Measurements from ENCODE around the gene PACSIN1. TPM values are rescaled to one million over a fixed set of nuclear protein-coding genes. Genes with fewer than 3 reads are reported as not detected.

PACSIN1 gene
- total RNA-seq, 2 experiments from 2014 or later = 19.3 to 88.4 TPM

DNA sequence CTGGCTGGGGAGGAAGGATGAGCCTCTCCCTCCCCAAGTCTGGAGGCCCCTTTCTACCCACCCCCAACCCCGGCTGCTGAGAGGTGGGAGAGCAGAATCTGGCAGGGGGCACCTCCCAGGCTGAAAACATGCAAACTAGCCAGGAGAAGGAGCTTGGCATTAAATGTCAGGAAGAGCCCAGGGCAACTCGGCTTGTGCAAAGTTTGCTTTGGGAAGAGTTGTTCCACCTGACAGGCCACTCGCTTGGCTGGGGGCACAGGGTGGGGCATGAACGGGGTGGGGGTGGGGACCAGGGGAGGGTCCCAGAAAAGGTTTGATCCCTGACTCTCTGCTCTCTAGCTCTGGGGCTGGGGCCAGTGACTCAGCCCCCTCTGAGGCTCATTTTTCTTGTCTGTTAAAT lies 87.3 kb downstream of the PACSIN1 start:
- Histone ChIP-seq H2AFZ (ENCODE audit: low read length) (no peak overlapping the region), H3K36me3 (ENCODE audit: insufficient read depth, low read length) (no peaks in the 10 kb centered on the region), H3K4me3 (ENCODE audit: low read depth, low read length, poor library complexity, severe bottlenecking) (no peak overlapping the region), H3K9me2 (ENCODE audit: insufficient read depth, low read length) (no peaks in the 10 kb centered on the region), H3K9me3 (ENCODE audit: low read length) (no peaks in the 10 kb centered on the region), H4K20me1 (ENCODE audit: insufficient read depth, low read length) (no peaks in the 10 kb centered on the region), H3K79me2 (ENCODE audit: insufficient read depth, low read depth, low read length) (no peaks in the 10 kb centered on the region), H3K4me2 (ENCODE audit: low read length) (no peak overlapping the region), H3K4me1 (ENCODE audit: insufficient read depth, low read length, poor library complexity, severe bottlenecking) (peaks cover 9% of the 10 kb centered on the region), H3K27ac (ENCODE audit: low read depth, low read length, poor library complexity, severe bottlenecking) (no peak overlapping the region)
- TF ChIP-seq, protein P1, sequence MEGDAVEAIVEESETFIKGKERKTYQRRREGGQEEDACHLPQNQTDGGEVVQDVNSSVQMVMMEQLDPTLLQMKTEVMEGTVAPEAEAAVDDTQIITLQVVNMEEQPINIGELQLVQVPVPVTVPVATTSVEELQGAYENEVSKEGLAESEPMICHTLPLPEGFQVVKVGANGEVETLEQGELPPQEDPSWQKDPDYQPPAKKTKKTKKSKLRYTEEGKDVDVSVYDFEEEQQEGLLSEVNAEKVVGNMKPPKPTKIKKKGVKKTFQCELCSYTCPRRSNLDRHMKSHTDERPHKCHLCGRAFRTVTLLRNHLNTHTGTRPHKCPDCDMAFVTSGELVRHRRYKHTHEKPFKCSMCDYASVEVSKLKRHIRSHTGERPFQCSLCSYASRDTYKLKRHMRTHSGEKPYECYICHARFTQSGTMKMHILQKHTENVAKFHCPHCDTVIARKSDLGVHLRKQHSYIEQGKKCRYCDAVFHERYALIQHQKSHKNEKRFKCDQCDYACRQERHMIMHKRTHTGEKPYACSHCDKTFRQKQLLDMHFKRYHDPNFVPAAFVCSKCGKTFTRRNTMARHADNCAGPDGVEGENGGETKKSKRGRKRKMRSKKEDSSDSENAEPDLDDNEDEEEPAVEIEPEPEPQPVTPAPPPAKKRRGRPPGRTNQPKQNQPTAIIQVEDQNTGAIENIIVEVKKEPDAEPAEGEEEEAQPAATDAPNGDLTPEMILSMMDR (conservative IDR thresholded peaks at IDR 0.05; ENCODE audit: low read length) = no peak
- TF ChIP-seq EZH2phosphoT487 (IDR thresholded peaks at IDR 0.05; ENCODE audit: borderline replicate concordance, low read depth, low read length) = no peak
- intact Hi-C loops (cut with micrococcal nuclease; ENCODE audit: unreplicated experiment) = no loop called here
- BruUV-seq (replicated peaks) = no TSS peak
- no peak for DNase-seq (ENCODE audit: low spot score)
- ChIA-PET CTCF (ENCODE audit: unreplicated experiment) (no interaction called here), POLR2A (interaction anchor here (0.6 kb wide), 1 partner anchor 165 kb away, joined by 3 read pairs; no protein-coding TSS in a partner anchor)

DNA sequence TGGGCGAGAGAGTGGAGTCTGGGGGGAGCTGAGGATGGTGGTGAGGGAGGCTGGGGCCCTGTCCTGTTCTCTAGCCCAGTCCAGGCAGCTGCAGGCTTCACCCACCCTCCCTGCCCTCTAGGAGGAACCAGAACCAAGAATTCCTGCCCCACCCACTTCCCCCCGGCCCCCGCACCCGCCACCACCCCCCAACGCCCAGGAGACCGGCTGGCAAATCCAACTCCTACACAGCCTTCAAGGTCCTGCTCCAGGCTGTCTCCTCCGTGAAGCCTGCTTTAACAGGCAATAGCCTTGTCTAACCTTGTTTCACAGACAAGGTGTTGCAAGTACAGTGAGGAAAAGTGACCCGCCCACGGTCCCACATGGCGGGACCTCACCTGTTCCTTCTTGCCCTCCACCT lies 87.9 kb downstream of the PACSIN1 start:
- Histone ChIP-seq H2AFZ (ENCODE audit: low read length) (peak overlapping the region; percentile 66; the same call in 1 of the 2 replicates), H3K4me1 (ENCODE audit: insufficient read depth, low read length, poor library complexity, severe bottlenecking) (peaks cover 9% of the 10 kb centered on the region), H4K20me1 (ENCODE audit: insufficient read depth, low read length) (no peaks in the 10 kb centered on the region), H3K36me3 (ENCODE audit: insufficient read depth, low read length) (no peaks in the 10 kb centered on the region), H3K9me3 (ENCODE audit: low read length) (no peaks in the 10 kb centered on the region), H3K4me3 (ENCODE audit: low read depth, low read length, poor library complexity, severe bottlenecking) (no peak overlapping the region), H3K9me2 (ENCODE audit: insufficient read depth, low read length) (no peaks in the 10 kb centered on the region), H3K4me2 (ENCODE audit: low read length) (peak overlapping the region; percentile 21; the same call in 1 of the 2 replicates), H3K79me2 (ENCODE audit: insufficient read depth, low read depth, low read length) (no peaks in the 10 kb centered on the region), H3K27ac (ENCODE audit: low read depth, low read length, poor library complexity, severe bottlenecking) (no peak overlapping the region)
- TF ChIP-seq, protein P1 (conservative IDR thresholded peaks at IDR 0.05; ENCODE audit: low read length) = no peak
- no peak for TF ChIP-seq EZH2phosphoT487 (IDR thresholded peaks at IDR 0.05; ENCODE audit: borderline replicate concordance, low read depth, low read length)
- no peak for DNase-seq (ENCODE audit: low spot score)
- ChIA-PET CTCF (ENCODE audit: unreplicated experiment) (no interaction called here), POLR2A (interaction anchor here (0.6 to 0.7 kb wide), 2 partner anchors 166 to 1281 kb away, joined by 3 to 6 read pairs; no protein-coding TSS in a partner anchor)
- intact Hi-C loops (cut with micrococcal nuclease; ENCODE audit: unreplicated experiment) = no loop called here
- BruUV-seq (replicated peaks) = no TSS peak

DNA sequence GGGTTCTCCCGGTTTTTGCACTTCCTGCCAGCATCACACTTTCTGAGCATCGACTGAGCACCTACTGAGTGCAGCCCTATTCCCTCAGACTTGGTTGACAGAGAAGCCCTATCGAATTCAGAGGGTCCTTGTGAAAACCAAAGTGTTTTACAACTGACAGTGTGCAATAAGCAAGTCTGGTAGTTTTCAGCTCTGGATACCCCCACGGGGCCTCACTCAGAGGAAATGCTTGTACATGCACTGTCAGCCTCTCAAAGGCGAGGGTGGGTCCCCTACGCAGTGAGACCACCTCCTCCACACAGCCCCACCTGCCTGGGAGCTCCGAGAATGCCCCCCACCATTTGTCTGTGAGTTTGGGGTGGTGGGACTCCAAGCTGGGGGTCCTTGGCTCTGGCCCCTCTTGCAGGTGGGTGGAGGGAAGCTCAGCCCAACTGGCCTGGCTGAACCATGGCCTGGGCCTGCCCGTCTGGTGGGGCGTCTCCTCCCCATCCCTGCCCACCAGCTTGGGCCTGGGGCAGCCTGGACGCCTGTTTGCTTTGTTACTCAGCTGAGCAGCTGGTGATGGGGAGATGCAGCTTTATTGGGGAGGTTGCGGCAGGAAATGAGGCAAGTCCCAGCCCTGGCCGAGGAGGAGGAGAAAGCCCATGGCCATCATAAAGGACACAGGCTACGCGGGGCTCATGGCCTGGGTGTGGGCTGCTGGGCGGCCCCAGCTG lies 88.6 kb downstream of the PACSIN1 start:
- H2AFZ ChIP-seq (ENCODE audit: low read length) = peak overlapping the region; percentile 66; the same call in 1 of the 2 replicates
- ChIA-PET CTCF (ENCODE audit: unreplicated experiment) (interaction anchor here (1.2 kb wide), 1 partner anchor 8 kb away, joined by 3 read pairs; no protein-coding TSS in a partner anchor), POLR2A (interaction anchor here (0.5 to 0.7 kb wide), 2 partner anchors 28 to 1280 kb away, joined by 3 to 6 read pairs; no protein-coding TSS in a partner anchor)
- no peaks in the 10 kb centered on the region for H3K79me2 ChIP-seq (ENCODE audit: insufficient read depth, low read depth, low read length)
- TF ChIP-seq, protein P1 (conservative IDR thresholded peaks at IDR 0.05; ENCODE audit: low read length) = no peak
- no peak for TF ChIP-seq EZH2phosphoT487 (IDR thresholded peaks at IDR 0.05; ENCODE audit: borderline replicate concordance, low read depth, low read length)
- no peaks in the 10 kb centered on the region for H4K20me1 ChIP-seq (ENCODE audit: insufficient read depth, low read length)
- H3K27ac ChIP-seq (ENCODE audit: low read depth, low read length, poor library complexity, severe bottlenecking) = no peak overlapping the region
- H3K4me1 ChIP-seq (ENCODE audit: insufficient read depth, low read length, poor library complexity, severe bottlenecking) = peaks cover 9% of the 10 kb centered on the region
- intact Hi-C loops (cut with micrococcal nuclease; ENCODE audit: unreplicated experiment) = no loop called here
- peak overlapping the region; percentile 21; the same call in 1 of the 2 replicates for H3K4me2 ChIP-seq (ENCODE audit: low read length)
- no peak overlapping the region for H3K4me3 ChIP-seq (ENCODE audit: low read depth, low read length, poor library complexity, severe bottlenecking)
- no peaks in the 10 kb centered on the region for H3K36me3 ChIP-seq (ENCODE audit: insufficient read depth, low read length)
- BruUV-seq (replicated peaks) = no TSS peak
- H3K9me3 ChIP-seq (ENCODE audit: low read length) = no peaks in the 10 kb centered on the region
- H3K9me2 ChIP-seq (ENCODE audit: insufficient read depth, low read length) = no peaks in the 10 kb centered on the region
- DNase-seq (ENCODE audit: low spot score) = peak; percentile 13

Measured in OCI-LY7 (cell line).